ENCODE data around the gene IL1F10. TPM values are rescaled to one million over a fixed set of nuclear protein-coding genes. Genes with fewer than 3 reads are reported as not detected.

Gene IL1F10
- total and polyA plus RNA-seq, 2 donors (not counting 3 experiments of a cell fraction or from before 2014, with no cell fraction given): not detected

- H4K20me1 ChIP-seq (replicated peaks; ENCODE audit: control insufficient read depth, extremely low read depth, insufficient read depth, low read length): no peaks in the 10 kb centered on the region
- no peak overlapping the region for H3K27ac ChIP-seq (ENCODE audit: insufficient read depth, low read depth, low read length)
- H3K9ac ChIP-seq (replicated peaks; ENCODE audit: extremely low read depth, insufficient read depth, low read length): no peak overlapping the region
- H3K79me2 ChIP-seq (ENCODE audit: control insufficient read depth, insufficient read depth, low read length): no peaks in the 10 kb centered on the region
- no peak overlapping the region for H2AFZ ChIP-seq (ENCODE audit: low read depth, low read length)
- dilution Hi-C loops (cut with MboI; ENCODE audit: extremely low pct_ligation_motif_present, low sequenced_read_pairs) (no loop called here), intact Hi-C loops (cut with micrococcal nuclease) (no loop called here)
- no peak for DNase-seq (ENCODE audit: low read depth, low spot score)
- no peaks in the 10 kb centered on the region for H3K9me1 ChIP-seq (replicated peaks; ENCODE audit: control insufficient read depth, extremely low read depth, insufficient read depth, low read length)
- FAIRE-seq: no peak
- no peaks in the 10 kb centered on the region for H3K4me1 ChIP-seq (ENCODE audit: control insufficient read depth, extremely low read depth, insufficient read depth, low read length)
- TF ChIP-seq POLR2AphosphoS5 (IDR thresholded peaks at IDR 0.05; ENCODE audit: insufficient read depth, low read depth, low read length) (no peak), JUN (IDR thresholded peaks at IDR 0.05; ENCODE audit: borderline replicate concordance, insufficient read depth, insufficient read length, low read depth) (no peak), POLR2A (IDR thresholded peaks at IDR 0.05; ENCODE audit: low read depth, low read length) (no peak), FOS (IDR thresholded peaks at IDR 0.05; ENCODE audit: borderline replicate concordance, insufficient read depth, low read length) (no peak), MAX (IDR thresholded peaks at IDR 0.05; ENCODE audit: insufficient read depth, insufficient read length) (no peak), CTCF (IDR thresholded peaks at IDR 0.05; ENCODE audit: extremely low read depth in 1 of 2, insufficient read depth in 1 of 2, low read depth in 1 of 2, low read length in 2 of 2) (no peak), EZH2 (IDR thresholded peaks at IDR 0.05; ENCODE audit: borderline replicate concordance, low read depth, low read length, severe bottlenecking) (no peak), GATA2 (IDR thresholded peaks at IDR 0.05; ENCODE audit: insufficient read depth, insufficient read length, low read depth, low read length) (no peak), MYC (IDR thresholded peaks at IDR 0.05; ENCODE audit: low read depth, low read length) (no peak)
- POLR2A ChIA-PET: no interaction called here
- H3K27me3 ChIP-seq (ENCODE audit: control insufficient read depth in 2 of 2, insufficient read depth in 2 of 2, low read length in 2 of 2): peaks cover 0 to 3% of the 10 kb centered on the region in 2 experiments
- no peaks in the 10 kb centered on the region for H3K36me3 ChIP-seq (ENCODE audit: control insufficient read depth in 2 of 2, extremely low read depth in 1 of 2, insufficient read depth in 2 of 2, low read length in 2 of 2)
- H3K9me3 ChIP-seq (replicated peaks; ENCODE audit: control insufficient read depth, insufficient read depth, low read length): no peaks in the 10 kb centered on the region
- CTCF ChIA-PET: no interaction called here
- no TSS peak for BruUV-seq (replicated peaks)
- H3K4me3 ChIP-seq (replicated peaks in 1 of 3; ENCODE audit: insufficient read depth in 1 of 3, low read depth in 1 of 3, low read length in 3 of 3): no peak overlapping the region
- H3K4me2 ChIP-seq (ENCODE audit: insufficient read depth, low read length): no peak overlapping the region
Observed at GRCh38 chr2:113038291-113038690, 29.5 kb upstream of the IL1F10 start.

All from endothelial cell of umbilical vein (primary cell).